Epithelial cell of proximal tubule (primary cell): ENCODE data around the gene CABLES1. TPM values are rescaled to one million over a fixed set of nuclear protein-coding genes. Genes with fewer than 3 reads are reported as not detected.

Experiments used
- DNase-seq: peaks from one replicate; pipeline ENCODE4 v3.0.0-alpha.2; 2011; ENCODE audit warnings: low read depth
- H3K4me3 ChIP-seq: 2 replicates; pipeline ENCODE4 v1.5.1; 2011; ENCODE audit warnings: low read depth, mild to moderate bottlenecking, low read length
- CTCF ChIP-seq: conservative IDR thresholded peaks from 2 replicates; pipeline ENCODE4 v1.5.1; 2012; ENCODE audit warnings: low read depth, mild to moderate bottlenecking, low read length
- total RNA-seq: library from RNA; depleted of rRNA; stranded (reverse); fragments of >200 nt; gene quantifications from 2 replicates; pipeline ENCODE4 v1.2.3, GENCODE V29; 2015

The CABLES1 gene
- total RNA-seq, 1 donor from 2014 or later = 6.1 TPM

- no peak for TF ChIP-seq CTCF
- no peak for DNase-seq
- H3K4me3 ChIP-seq = no peak overlapping the region
Measured at GRCh38 chr18:23249348-23249747, 114.1 kb downstream of the CABLES1 start.

DNA sequence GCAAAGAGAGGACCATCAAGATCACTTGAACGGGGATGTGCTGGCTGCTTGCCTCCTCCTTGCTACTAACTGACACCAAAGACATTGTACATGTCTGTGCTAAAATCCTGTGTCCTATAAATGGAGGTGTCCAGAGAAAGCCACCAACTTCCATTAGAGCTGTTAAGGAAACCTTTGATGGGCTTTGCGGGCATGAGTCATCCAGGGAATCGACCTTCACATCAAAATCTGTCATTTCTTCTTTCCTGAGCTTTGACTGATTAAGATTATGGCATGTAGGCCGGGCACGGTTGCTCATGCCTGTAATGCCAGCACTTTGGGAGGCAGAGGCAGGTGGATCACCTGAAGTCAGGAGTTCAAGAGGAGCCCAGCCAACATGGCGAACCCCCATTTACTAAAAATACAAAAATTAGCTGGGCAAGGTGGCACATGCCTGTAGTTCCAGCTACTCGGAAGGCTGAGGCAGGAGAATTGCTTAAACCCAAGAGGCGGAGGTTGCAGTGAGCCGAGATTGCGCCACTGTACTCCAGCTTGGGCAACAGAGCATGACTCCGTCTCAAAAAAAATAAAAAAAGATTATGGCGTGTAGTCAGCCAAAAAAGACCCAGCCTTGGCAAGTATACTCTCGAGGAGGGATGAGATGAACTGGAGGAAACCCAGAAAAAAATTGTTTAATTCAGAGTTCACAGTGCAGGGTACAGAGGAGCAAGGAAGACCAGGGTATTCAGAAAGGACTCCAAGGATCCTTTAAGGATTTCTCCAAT, 115.8 kb downstream of the CABLES1 start:
- no peak for TF ChIP-seq CTCF
- no peak overlapping the region for H3K4me3 ChIP-seq
- no peak for DNase-seq

DNA sequence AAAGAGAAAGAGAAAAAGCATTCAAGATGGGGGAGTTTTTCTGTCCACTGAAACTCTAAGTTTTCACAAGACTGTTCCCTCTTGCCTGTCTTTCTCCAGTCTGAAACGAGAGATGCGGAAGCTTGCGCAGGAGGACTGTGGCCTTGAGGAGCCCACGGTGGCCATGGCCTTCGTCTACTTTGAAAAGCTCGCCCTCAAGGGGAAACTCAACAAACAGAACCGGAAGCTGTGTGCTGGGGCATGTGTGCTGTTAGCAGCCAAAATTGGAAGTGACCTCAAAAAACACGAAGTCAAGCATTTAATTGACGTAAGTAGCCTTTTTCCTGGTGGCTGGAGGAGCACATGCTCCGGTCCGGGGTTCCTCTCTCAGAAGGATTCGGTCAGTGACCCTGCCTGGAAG, 118.3 kb downstream of the CABLES1 start:
- DNase-seq = no peak
- no peak overlapping the region for H3K4me3 ChIP-seq
- no peak for TF ChIP-seq CTCF

DNA sequence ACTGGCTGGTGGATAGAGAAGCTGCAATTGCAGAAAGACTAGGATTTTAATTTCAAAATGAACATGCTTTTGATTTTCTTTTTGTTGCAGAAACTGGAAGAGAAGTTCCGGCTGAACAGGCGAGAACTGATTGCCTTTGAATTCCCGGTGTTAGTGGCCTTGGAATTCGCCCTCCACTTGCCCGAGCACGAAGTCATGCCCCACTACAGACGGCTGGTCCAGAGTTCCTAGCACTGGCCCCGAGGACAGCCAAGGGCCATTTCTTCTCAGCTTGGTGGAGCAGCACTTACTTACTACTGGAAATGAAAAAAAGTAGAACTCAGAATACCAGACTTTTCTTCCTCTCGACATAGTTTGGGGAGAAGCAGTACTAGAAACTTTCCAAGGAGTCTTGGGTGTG, 121.9 kb downstream of the CABLES1 start:
- no peak for TF ChIP-seq CTCF
- no peak overlapping the region for H3K4me3 ChIP-seq
- DNase-seq = no peak

GRCh38 chr18:23257686-23258565, 122.6 kb downstream of the CABLES1 start:
- TF ChIP-seq CTCF = no peak
- no peak for DNase-seq
- no peak overlapping the region for H3K4me3 ChIP-seq

DNA sequence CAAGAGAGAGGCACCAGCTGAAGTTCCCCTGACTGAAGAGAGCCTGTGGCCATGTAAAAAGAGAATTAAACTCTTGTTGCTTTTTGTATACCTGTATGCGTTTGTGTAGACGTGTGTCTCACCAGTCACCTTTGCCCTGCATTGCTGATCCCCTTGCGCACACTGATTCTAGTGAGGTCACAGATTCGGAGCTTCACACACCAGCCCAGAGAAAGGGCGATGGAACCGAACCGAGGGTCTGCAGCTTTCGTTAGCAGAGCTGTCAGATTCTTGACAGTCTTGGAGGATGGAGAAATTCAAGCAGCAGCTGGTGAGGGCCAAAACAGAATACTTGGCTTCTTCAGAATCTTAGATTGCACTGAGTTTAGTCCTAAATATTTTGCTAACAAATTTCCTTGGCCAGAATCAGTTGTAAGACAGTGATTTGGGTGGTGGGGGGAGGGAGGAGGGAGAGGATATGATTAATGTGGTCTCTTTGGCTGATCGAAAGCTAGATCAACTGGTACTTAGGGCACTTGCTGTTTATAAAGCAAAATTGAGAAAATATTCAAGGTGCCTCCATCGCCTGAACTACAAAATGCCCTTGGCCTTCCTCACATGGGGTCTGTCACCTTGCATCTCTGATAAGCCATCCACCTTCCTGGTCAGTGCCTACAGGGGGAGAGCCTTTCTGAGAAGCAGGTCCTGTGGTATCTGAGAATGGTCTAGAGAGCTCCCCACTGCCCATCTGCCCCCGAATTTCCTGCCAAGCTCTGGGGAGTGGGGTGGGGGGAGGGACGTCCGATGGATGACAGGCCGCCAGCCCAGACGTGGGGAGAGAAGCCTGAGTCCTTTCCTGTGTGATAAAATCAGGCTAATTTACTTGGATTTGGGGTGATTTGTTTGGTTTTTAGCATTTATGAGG, 123.5 kb downstream of the CABLES1 start:
- no peak for TF ChIP-seq CTCF
- no peak for DNase-seq
- H3K4me3 ChIP-seq = no peak overlapping the region
